Kidney epithelial cell (primary cell): Measurements from ENCODE around the gene GNL1. TPM values are rescaled to one million over a fixed set of nuclear protein-coding genes. Genes with fewer than 3 reads are reported as not detected.
A peak's percentile ranks its signal among the peaks of the same experiment; 100 is the strongest.

ENCODE experiments used
- DNase-seq: peaks from one replicate; pipeline ENCODE4 v3.0.0-alpha.2; 2010; ENCODE audit warnings: low read depth
- H3K27me3 ChIP-seq: 2 replicates; pipeline ENCODE4 v1.6.0; 2011; ENCODE audit warnings: low read length; ENCODE audit not compliant: control insufficient read depth, insufficient read depth
- H3K36me3 ChIP-seq: 2 replicates; pipeline ENCODE4 v1.5.1; 2011; ENCODE audit warnings: low read length; ENCODE audit not compliant: control insufficient read depth, insufficient read depth
- H3K4me3 ChIP-seq: 2 replicates; pipeline ENCODE4 v1.5.1; 2011; ENCODE audit warnings: low read depth, mild to moderate bottlenecking, control low read depth, low read length
- total RNA-seq: library from RNA; depleted of rRNA; stranded (reverse); fragments of >200 nt; gene quantifications from 2 replicates; pipeline ENCODE4 v1.2.3, GENCODE V29; 2015
- TF ChIP-seq, protein P1 (sequence below): IDR thresholded peaks from 2 replicates; pipeline ENCODE4 v1.5.1; 2011; ENCODE audit warnings: mild to moderate bottlenecking, moderate library complexity, low read length, control low read depth, inconsistent platforms; ENCODE audit not compliant: insufficient read depth, poor library complexity, severe bottlenecking

GNL1 gene, protein sequence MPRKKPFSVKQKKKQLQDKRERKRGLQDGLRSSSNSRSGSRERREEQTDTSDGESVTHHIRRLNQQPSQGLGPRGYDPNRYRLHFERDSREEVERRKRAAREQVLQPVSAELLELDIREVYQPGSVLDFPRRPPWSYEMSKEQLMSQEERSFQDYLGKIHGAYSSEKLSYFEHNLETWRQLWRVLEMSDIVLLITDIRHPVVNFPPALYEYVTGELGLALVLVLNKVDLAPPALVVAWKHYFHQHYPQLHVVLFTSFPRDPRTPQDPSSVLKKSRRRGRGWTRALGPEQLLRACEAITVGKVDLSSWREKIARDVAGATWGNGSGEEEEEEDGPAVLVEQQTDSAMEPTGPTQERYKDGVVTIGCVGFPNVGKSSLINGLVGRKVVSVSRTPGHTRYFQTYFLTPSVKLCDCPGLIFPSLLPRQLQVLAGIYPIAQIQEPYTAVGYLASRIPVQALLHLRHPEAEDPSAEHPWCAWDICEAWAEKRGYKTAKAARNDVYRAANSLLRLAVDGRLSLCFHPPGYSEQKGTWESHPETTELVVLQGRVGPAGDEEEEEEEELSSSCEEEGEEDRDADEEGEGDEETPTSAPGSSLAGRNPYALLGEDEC
- total RNA-seq = 31.1 and 36.7 TPM in 2 replicates

DNA sequence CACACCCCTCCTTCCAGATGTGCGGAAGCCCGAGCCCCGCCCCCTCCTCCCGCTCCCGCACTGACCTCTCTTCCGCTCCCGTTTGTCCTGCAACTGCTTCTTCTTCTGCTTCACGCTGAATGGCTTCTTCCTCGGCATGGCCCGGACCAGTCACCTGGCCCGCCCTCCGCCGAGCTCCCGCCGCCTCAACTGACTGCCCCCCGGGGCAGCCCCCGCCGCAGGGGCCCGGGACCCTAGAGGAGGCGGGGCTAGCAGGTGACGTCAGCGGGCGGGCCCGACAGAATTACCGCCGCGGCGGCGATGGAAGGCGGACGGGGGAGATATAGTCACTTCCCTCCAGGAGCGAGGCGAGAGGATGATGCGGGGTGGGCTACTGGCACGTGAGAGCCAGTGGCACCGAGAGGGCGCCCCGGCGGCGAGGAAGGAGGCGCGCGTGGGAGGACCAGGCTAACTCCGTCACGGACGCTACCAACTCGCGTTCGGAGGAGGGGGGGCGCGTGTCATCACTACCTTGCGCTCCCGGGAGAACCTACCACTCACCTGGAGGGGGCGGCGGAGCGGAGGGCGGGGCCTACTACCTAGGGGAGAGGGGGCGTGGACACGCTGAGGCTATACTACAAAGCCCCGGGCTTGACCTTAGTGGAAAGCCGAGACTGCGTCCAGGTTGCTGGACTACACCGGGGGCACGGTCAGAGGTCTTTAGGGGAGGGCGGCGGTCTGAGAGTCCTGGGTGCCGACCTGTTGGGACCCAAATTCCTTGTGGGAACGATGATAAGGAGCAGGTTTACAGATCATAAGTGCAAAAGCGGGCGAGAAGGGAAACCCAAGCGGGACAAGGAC is at the start of gene GNL1:
GNL1 (minus strand) TSS at position 424 of the 840 bp plus-strand sequence; CDS start at position 138, 286 bp downstream.
- H3K4me3 ChIP-seq = peak within 1 kb of the TSS; percentile 67
- TF ChIP-seq, protein P1, sequence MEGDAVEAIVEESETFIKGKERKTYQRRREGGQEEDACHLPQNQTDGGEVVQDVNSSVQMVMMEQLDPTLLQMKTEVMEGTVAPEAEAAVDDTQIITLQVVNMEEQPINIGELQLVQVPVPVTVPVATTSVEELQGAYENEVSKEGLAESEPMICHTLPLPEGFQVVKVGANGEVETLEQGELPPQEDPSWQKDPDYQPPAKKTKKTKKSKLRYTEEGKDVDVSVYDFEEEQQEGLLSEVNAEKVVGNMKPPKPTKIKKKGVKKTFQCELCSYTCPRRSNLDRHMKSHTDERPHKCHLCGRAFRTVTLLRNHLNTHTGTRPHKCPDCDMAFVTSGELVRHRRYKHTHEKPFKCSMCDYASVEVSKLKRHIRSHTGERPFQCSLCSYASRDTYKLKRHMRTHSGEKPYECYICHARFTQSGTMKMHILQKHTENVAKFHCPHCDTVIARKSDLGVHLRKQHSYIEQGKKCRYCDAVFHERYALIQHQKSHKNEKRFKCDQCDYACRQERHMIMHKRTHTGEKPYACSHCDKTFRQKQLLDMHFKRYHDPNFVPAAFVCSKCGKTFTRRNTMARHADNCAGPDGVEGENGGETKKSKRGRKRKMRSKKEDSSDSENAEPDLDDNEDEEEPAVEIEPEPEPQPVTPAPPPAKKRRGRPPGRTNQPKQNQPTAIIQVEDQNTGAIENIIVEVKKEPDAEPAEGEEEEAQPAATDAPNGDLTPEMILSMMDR = no peak
- no peaks in the 10 kb centered on the region for H3K27me3 ChIP-seq
- DNase-seq = no peak
- H3K36me3 ChIP-seq = peaks cover 2% of the 10 kb centered on the region

DNA sequence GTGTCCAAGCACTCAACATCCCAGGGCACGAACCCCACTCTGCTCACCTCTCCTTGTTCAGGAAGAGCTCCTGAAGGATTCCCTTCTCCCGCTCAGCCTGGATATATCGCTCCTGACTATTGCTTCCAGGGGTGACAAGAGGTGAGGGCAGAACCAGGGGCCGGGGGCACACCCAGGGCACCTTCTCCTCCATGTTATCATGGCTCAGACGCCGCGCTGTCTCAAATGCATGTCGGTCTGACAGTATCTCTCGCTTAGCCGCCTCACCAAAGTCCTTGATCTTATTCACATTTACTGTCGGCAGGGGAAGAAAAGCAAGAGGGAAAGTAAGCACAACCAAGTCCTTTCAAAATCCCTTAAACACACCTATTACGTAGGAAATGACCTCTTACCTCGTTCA is 47.7 kb upstream of the GNL1 start:
- no peak for DNase-seq
- no peaks in the 10 kb centered on the region for H3K27me3 ChIP-seq
- H3K4me3 ChIP-seq = no peak overlapping the region
- H3K36me3 ChIP-seq = peaks cover 12% of the 10 kb centered on the region
- TF ChIP-seq, protein P1 = no peak

DNA sequence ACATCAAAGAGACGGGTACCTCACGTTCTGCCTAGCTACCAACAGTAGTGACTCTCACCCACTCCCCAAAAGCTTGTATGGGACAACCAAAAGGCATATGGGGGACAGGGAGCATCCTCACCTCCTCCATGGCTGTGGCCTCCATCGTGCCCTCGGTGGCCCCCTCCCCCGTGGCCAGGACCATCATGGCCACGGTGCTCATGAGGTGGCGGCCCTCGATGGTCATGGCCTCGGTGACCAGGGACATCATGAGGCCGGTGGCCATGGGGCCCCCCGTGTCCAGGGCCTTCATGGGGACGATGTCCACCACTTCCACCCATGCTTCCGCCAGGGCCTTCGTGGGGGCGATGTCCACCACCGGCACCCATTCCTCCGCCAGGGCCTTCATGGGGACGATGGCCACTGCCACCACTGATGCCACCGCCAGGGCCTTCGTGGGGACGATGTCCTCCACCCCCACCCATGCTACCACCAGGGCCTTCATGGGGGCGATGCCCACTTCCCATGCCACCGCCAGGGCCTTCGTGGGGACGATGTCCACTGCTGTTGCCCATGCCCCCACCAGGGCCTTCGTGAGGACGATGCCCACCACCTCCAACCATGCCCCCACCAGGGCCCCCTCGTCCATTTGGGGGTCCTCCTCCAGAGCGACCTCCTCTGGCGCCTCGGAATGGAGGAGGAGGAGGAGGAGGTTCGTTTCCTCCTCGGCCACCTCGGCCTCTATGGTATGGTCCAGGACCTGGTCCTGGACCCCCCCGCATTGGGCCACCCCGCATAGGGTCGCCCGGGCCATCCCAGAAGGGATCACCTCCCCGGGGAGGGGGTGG is 45.7 kb upstream of the GNL1 start:
- TF ChIP-seq, protein P1 = no peak
- Histone ChIP-seq H3K36me3 (peaks cover 12% of the 10 kb centered on the region), H3K27me3 (no peaks in the 10 kb centered on the region), H3K4me3 (no peak overlapping the region)
- DNase-seq = no peak

DNA sequence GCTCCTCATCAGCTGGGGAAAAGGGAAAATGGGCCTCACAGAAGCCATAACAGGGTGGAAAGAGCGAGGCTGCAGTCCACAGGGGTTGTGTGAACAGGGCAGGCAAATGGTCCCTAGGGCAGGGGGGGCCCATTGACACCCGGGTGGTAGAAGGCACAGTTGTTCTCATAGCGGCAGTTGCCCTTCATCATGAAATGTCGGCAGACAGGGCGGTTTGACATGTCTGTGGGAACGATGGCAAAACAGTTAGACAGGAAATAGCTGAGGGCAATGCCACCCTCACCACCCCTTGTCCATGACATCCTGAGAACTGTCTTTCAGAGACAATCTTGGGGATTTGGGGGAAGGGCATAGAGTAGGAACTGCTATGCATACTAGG is 45.1 kb upstream of the GNL1 start:
- Histone ChIP-seq H3K4me3 (no peak overlapping the region), H3K36me3 (peaks cover 12% of the 10 kb centered on the region), H3K27me3 (no peaks in the 10 kb centered on the region)
- TF ChIP-seq, protein P1 = no peak
- DNase-seq = no peak

DNA sequence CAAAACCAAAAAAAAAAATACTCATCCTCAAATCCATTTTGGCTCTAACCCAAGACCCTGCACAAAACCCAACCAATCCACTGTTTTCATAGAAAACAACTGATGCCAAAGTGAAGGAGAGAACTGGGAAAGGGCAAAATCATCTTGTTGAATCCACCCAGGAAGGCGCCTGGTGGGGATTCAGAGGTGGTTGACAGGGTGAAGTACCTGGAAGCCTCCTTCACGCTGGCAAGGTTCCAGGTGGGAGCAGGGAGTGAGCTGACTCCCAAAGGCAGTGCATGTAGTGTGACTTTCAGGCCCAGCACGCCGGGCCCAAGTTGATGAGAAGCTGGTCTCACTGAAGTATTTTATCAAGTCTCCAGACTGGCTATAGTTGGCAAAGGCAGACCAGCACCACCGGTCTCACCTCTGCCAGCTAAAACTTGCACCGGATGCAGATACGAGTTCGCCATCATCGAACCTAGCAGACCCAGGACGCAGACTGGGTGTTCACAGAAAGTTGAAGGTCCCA is 44.2 kb upstream of the GNL1 start:
- H3K4me3 ChIP-seq = no peak overlapping the region
- DNase-seq = no peak
- peaks cover 9% of the 10 kb centered on the region for H3K36me3 ChIP-seq
- H3K27me3 ChIP-seq = no peaks in the 10 kb centered on the region
- TF ChIP-seq, protein P1 = no peak
